Stomach smooth muscle (tissue), 2 donors: Measurements from ENCODE around the gene IGFBP3.

Experiments
- H3K27ac ChIP-seq: one replicate; pipeline ENCODE4 v1.7.0; 2013; ENCODE audit warnings: mild to moderate bottlenecking, low read length, inconsistent platforms
- H3K27me3 ChIP-seq, 2 donors: one replicate each; pipeline ENCODE4 v1.7.0; 2013; ENCODE audit warnings: low read length in 2 of 2; ENCODE audit not compliant: insufficient read depth in 2 of 2, control insufficient read depth in 1 of 2
- H3K36me3 ChIP-seq, 2 donors: one replicate each; pipeline ENCODE4 v1.7.0; 2013; ENCODE audit warnings: low read length in 2 of 2; ENCODE audit not compliant: control insufficient read depth in 2 of 2, insufficient read depth in 2 of 2
- H3K4me1 ChIP-seq: one replicate; pipeline ENCODE4 v1.7.0; 2013; ENCODE audit warnings: low read length; ENCODE audit not compliant: control insufficient read depth, insufficient read depth
- H3K4me3 ChIP-seq, 2 donors: one replicate each; pipeline ENCODE4 v1.7.0; 2013; ENCODE audit warnings: low read length in 2 of 2
- H3K9ac ChIP-seq, 2 donors: one replicate each; pipeline ENCODE4 v1.7.0; 2013; ENCODE audit warnings: low read length in 2 of 2, mild to moderate bottlenecking in 1 of 2
- H3K9me3 ChIP-seq, 2 donors: one replicate each; pipeline ENCODE4 v1.7.0; 2013; ENCODE audit warnings: low read length in 2 of 2; ENCODE audit not compliant: control insufficient read depth in 2 of 2
- donor health status: healthy.
- donor health status: Pancreatic carcinoma.

Gene IGFBP3

DNA sequence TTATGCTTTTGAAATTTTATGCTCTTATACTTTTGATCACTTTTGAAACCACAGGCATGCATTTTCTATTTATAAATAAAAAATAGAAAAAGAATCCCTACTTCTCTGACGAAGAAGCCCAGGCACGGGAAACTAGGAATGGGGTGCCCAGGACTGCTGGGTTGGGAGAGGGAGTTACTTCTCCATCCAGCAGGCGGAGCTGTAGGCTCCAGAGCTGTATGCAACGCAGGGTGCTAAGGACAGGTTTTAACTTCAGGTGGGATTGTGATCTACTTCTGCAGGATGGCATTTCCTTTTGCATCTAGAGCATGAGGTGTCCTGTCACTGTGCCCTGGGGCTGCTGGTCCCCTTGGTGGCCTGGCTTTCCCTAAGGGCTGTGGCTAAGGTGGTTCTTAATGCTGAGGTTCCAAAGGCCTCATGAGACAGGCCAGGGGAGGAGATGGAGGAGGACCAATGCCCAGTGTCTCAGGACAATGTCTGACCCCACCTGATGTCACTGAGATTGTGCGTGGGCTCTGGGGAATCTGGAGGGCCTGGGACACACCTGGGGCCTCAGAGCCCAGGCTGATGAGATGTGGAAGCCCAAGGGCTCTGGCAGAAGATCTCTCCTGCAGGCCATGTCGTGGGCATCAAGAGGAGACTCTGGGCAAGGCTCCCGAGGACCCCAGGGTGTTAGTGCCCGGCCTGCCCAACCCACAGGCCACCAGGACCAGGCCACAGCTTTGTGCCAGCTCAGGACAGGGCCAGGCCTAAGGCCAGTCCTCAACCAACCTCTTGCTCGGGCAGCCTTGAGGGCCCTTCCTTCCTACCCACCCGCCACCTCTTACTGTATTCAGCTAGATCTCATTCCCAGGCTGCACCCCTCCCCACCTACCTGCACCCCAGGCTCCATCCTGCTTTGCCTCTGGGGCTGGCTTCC is 48.7 kb downstream of the IGFBP3 start:
- Histone ChIP-seq H3K9me3 (peaks cover 3 to 4% of the 10 kb centered on the region in 2 donors), H3K27ac (no peak overlapping the region), H3K4me1 (no peaks in the 10 kb centered on the region), H3K36me3 (no peaks in the 10 kb centered on the region), H3K27me3 (no peaks in the 10 kb centered on the region), H3K9ac (no peak overlapping the region), H3K4me3 (no peak overlapping the region)

DNA sequence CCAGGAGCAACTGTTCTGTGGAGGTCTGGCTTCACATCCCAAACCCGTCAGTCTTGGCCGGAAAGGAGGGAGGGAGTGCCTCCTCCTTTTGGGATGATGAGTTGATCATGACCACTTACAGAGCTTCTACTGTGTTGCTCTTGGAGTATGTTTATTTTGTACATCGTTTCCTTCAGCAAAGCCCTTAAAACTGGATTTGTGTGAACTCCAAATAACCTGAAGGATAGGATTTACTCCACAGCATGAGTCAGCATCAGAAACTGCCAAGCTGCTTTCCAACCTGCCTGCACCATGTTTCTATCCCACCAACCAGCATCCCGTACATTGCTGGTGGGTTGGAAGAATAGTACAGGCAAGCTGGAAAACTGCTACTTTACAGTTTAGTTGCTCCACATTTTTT is 51.6 kb downstream of the IGFBP3 start:
- Histone ChIP-seq H3K4me1 (no peaks in the 10 kb centered on the region), H3K4me3 (no peak overlapping the region), H3K9me3 (peaks cover 3 to 4% of the 10 kb centered on the region in 2 donors), H3K27ac (no peak overlapping the region), H3K27me3 (no peaks in the 10 kb centered on the region), H3K9ac (no peak overlapping the region), H3K36me3 (no peaks in the 10 kb centered on the region)

DNA sequence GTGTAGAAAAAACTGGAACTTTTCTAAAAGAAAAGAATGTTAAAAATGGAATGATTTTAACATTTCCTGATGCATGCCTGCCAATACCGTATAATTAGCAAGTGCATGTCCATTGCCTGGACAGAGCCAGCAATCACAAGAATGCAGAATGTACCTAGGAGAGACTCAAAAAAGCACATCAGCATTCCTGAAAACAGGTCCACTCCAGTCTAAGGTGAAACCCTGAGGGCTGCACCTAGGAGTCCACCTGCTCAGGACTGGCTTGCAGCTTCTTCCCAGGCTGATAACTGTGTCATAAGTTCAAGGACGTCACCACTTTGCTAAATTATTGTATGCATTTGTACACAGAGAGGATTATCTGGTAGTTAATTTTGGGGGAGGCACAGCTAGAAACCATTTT is 53.6 kb downstream of the IGFBP3 start:
- H3K27ac ChIP-seq, result no peak overlapping the region
- no peak overlapping the region for H3K4me3 ChIP-seq
- H3K36me3 ChIP-seq, result no peaks in the 10 kb centered on the region
- peaks cover 3 to 4% of the 10 kb centered on the region in 2 donors for H3K9me3 ChIP-seq
- H3K4me1 ChIP-seq, result no peaks in the 10 kb centered on the region
- H3K9ac ChIP-seq, result no peak overlapping the region
- no peaks in the 10 kb centered on the region for H3K27me3 ChIP-seq

DNA sequence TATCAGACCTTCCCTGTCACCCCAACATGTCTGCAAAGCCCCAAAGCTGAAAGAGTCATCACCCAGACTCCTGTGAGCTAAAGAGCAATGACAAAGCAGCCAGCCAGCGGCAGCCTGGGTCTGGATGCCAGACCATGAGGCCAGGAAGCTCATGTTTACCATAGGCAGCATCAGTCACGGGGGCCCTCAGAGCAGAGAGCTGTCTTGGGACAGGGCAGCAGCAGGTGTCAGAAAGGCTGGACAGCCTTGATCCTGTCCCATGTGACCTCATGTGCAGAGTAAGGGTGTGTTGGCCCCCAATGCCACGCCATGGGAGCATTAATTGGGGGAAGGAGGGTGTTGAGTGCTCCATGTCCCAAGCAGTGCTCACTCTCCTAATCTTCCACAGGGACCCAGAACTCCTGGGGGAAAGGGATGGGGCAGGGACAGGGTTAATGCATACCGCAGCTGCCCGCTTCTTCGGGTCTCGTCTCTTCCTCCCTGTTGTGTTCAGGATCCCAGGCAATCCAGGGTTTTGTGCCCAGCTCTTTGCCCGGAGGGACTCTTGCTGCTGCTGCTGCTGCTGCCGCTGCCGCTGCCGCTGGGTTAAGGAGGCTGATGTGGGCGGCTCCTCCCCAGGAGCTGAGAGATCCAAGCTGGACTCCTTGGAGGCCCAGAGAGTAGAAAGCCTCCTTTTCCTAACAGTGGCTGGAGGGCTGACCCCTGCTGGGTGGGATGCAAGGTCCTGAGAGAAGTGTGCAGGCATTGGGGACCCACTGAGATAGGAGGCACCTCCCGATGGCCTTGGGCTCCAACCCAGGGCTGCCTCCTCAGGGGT is 55.3 kb downstream of the IGFBP3 start:
- Histone ChIP-seq H3K4me1 (no peaks in the 10 kb centered on the region), H3K4me3 (no peak overlapping the region), H3K36me3 (no peaks in the 10 kb centered on the region), H3K27me3 (peaks cover 0 to 2% of the 10 kb centered on the region in 2 donors), H3K27ac (no peak overlapping the region), H3K9me3 (peaks cover 3 to 4% of the 10 kb centered on the region in 2 donors), H3K9ac (no peak overlapping the region)

DNA sequence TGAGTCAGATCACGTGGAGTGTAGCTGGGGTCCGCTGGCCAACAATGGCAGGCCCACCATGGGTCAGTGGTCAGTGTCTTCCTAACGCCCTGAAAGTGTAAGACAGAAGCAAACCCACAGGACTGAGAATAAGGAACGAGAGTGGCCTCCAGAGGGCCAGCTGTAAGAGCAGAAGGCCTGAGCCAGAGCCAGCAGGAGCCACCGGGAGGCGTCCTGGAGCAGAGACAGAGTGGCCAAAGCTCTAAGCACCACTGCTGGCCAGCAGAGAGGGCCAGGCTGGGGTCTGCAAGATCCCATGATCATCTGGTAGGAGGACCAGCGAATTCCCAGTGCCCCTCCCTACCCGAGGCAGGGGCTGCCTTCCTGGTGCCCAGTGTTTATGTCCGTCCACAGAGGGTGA is 57.4 kb downstream of the IGFBP3 start:
- Histone ChIP-seq H3K4me1 (no peaks in the 10 kb centered on the region), H3K27ac (no peak overlapping the region), H3K4me3 (no peak overlapping the region), H3K36me3 (no peaks in the 10 kb centered on the region), H3K27me3 (peaks cover 0 to 2% of the 10 kb centered on the region in 2 donors), H3K9me3 (peaks cover 3 to 4% of the 10 kb centered on the region in 2 donors), H3K9ac (no peak overlapping the region)
